HL-60 (cell line): ENCODE measurements around the gene UNKL.
A peak's percentile ranks its signal among the peaks of the same experiment; 100 is the strongest.

Experiments
- DNase-seq, 2 experiments: peaks; one replicate each; pipeline ENCODE4 v3.0.0-alpha.2; 2010 to 2020; ENCODE audit warnings: low read depth in 1 of 2, low spot score in 1 of 2
- H3K27ac ChIP-seq: fragments of 250-450 bp; sonication (Bioruptor Pico); replicated peaks from 2 replicates; pipeline ENCODE4 v1.5.1; 2020; ENCODE audit warnings: mild to moderate bottlenecking, moderate library complexity
- H3K27me3 ChIP-seq: fragments of 250-450 bp; sonication (Bioruptor Pico); 2 replicates; pipeline ENCODE4 v1.5.1; 2021; ENCODE audit warnings: mild to moderate bottlenecking, moderate library complexity; ENCODE audit not compliant: insufficient read depth, poor library complexity, severe bottlenecking
- H3K4me3 ChIP-seq: replicated peaks from 2 replicates; pipeline ENCODE4 v1.5.1; 2011; ENCODE audit warnings: mild to moderate bottlenecking, control low read depth, low read length; ENCODE audit not compliant: insufficient read depth
- CTCF ChIP-seq: IDR thresholded peaks from one replicate; pipeline ENCODE4 v1.5.1; 2011; ENCODE audit warnings: low read length, control low read depth, inconsistent platforms; ENCODE audit not compliant: insufficient read depth
- GABPA ChIP-seq: IDR thresholded peaks from 2 replicates; pipeline ENCODE4 v1.6.1; 2012; ENCODE audit warnings: low read depth
- POLR2AphosphoS5 ChIP-seq: IDR thresholded peaks from 2 replicates; pipeline ENCODE4 v1.6.1; 2012; ENCODE audit warnings: low read depth
- REST ChIP-seq: IDR thresholded peaks from 2 replicates; pipeline ENCODE4 v1.6.1; 2012; ENCODE audit warnings: low read depth; ENCODE audit not compliant: insufficient replicate concordance
- SPI1 ChIP-seq: IDR thresholded peaks from 2 replicates; pipeline ENCODE4 v1.6.1; 2012; ENCODE audit warnings: low read depth, mild to moderate bottlenecking, borderline replicate concordance
- long read RNA-seq: library from polyadenylated mRNA; unstranded; transcript quantifications from one replicate; pipeline ENCODE4 v2.0.0, GENCODE V29; 2020

Gene UNKL
- long read RNA-seq, partial matches to known transcripts = 1 of 13 reads
- long read RNA-seq, other reads (novel, unspliced or antisense) = 10 of 13 reads

GRCh38 chr16:1414532-1415260 is at the start of gene UNKL:
UNKL (minus strand) TSS chr16:1414704; CDS start chr16:1414691, 13 bp downstream.
- TF ChIP-seq REST (no peak), GABPA (no peak), POLR2AphosphoS5 (no peak), CTCF (no peak), SPI1 (no peak)
- peak within 1 kb of the TSS; percentile 89 for H3K4me3 ChIP-seq
- peak within 1 kb of the TSS; percentile 72 for H3K27ac ChIP-seq
- no peaks in the 10 kb centered on the region for H3K27me3 ChIP-seq
- peak in 1 of 2 experiments; percentile 63 for DNase-seq

DNA sequence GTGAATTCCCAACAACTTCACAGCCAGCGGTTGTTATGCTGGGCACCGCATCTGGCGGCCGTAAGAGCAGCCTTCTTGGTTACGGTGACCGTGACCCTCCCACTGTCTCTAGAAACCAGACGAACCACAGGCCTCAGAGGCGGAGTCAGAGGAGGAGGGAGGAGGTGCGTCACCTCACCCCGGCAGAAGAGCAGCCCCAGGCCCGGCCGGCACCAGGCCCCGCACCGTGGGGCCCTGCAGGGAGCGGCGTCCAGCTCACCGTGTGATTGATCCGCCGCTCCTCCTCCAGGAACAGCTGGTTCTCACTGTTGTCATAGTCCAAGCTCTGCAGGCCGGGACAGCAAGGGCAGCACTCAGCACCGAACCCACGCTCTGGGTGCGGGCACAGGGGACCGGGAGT is 46.6 kb upstream of the UNKL start:
- Histone ChIP-seq H3K27me3 (no peaks in the 10 kb centered on the region), H3K4me3 (no peak overlapping the region), H3K27ac (no peak overlapping the region)
- DNase-seq = no peak
- TF ChIP-seq CTCF = no peak
- no peak for TF ChIP-seq REST
- TF ChIP-seq GABPA = no peak
- TF ChIP-seq SPI1 = no peak
- TF ChIP-seq POLR2AphosphoS5 = no peak

DNA sequence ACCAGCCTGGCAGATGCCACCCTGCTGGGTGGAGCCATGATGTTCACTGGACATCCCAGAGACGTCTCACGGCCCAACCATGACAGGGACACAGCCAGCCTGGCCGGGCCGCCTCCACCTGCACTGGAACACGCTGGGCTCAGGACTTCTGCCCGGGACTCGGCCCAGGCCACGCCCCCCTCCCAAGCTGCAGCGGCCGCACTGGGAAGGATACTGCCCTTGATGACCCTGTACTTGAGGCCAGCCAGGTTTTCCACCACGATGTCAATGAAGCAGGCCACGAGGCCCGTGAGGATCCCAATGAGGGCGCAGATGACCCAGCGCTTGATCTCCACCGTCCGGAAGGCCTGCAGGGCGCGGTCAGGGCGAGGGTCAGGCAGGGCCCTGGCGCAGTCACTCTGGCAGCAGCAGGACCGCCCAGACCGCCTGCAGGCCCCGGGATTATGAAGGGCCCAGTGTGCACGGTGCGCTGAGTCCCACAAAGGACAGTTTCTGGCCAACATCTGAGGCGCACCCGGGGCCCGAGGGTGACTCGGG is 46.2 kb upstream of the UNKL start:
- H3K4me3 ChIP-seq = no peak overlapping the region
- no peak for DNase-seq
- H3K27ac ChIP-seq = no peak overlapping the region
- no peaks in the 10 kb centered on the region for H3K27me3 ChIP-seq
- TF ChIP-seq CTCF (no peak), GABPA (no peak), POLR2AphosphoS5 (no peak), SPI1 (no peak), REST (no peak)
